Activated CD8-positive, alpha-beta memory T cell treated with anti-CD3 and anti-CD28 coated beads, Interleukin-2, amount 50 U/mL, for 48 hours (primary cell): ENCODE data around the gene DOK5.

Experiments
- DNase-seq: peaks from one replicate; pipeline ENCODE4 v3.0.0-alpha.2; 2020

DOK5 gene

GRCh38 chr20:54620611-54621010, 145.2 kb downstream of the DOK5 start:
- DNase-seq: no peak

DNA sequence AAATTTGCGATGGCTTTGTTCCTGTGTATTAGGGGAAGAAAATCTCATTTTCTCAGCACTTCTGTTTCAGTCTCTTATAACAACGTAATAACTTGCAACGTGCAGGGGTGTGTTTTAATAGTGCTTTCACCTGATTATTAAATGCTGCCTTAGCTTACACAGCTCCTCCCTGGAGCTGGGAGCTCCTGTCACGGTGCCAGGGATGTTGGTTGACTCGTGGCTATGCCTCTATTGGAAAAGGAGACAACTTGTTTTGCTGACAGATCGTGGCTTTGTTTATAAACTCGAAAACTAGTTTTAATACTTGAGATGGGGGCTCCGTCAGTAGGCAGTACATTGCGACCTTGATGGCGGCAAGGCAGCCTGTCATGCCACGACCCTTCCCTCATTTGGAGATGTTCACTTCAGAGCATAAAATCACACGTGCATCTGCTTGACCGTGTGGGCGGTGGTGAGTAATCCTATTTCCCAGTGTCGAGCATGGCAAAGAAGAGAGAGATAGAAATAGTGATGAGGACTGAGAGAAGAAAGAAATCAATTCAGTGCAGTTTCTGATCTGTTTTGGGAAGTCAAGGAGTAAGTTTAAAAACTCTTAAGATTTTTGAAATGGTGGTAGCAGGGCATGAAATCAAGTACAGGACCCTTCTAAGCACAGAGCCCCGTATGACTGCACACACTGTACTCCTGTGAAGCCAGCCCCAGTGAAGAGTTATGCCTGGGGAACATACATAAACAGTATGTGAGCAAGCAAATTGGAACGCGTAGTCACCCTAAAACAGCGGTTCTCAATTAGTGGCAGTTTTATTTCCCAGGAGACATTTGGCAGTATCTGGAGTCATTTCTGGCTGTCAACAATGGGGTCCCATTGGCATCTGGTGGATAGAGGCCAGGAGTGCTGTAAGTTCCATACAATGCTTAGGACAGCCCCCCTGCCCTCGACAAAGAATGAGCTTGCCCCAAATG, 147.2 kb downstream of the DOK5 start:
- no peak for DNase-seq

GRCh38 chr20:54623991-54624569, 148.7 kb downstream of the DOK5 start:
- no peak for DNase-seq

DNA sequence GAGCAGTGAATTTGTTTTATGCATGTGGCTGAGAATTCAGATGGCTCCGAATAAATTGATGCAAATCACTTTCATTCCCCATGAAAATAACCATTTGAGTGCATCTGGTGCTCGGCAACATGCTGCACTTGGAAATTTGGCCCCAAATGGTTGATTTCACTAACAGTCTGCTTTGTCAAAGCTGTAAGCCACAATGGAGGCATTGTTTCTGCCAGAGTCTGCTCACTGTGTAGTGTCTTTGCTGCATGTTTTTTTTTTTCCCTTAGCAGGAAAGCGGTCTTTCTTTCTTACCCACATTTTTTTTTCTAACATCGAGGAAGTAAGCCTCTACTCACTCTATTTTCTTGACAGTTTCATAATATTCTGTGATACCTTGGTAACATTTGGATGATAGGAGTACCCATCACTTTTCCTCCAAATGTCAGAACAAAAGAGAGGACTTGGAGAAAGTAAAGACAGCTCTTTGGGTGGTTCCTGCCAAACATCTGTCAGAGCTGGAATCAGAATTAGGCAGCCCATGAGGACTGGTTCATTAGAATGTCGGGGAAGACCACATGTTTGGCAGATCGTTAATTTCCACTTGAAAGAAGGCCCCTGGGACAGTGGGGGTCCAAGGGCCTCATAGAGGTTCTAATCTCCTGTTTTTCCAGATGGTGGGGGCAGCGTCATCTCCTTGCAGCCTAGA, 149.5 kb downstream of the DOK5 start:
- no peak for DNase-seq

- DNase-seq: no peak
These were observed 150.1 kb downstream of the DOK5 start for GRCh38 chr20:54625497-54625896.

DNA sequence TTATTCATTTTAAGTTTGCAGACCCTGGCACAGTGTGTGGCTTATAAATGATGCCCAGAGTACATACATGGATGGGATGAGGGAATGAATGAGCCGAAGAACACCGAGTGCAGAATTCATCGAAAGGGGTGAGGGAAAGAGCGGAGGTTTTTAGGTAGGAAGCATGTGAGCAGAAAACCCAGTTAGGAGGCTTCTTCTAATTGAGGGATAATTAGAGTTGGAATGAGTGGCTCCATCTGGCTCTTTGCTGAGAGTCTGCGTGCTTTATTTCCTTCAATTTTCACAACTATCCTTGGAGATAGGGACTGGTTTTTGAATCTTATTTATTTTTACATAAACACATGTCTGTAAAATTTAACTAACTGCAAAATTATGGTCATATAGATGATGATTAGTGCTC, 150.7 kb downstream of the DOK5 start:
- DNase-seq: no peak

DNA sequence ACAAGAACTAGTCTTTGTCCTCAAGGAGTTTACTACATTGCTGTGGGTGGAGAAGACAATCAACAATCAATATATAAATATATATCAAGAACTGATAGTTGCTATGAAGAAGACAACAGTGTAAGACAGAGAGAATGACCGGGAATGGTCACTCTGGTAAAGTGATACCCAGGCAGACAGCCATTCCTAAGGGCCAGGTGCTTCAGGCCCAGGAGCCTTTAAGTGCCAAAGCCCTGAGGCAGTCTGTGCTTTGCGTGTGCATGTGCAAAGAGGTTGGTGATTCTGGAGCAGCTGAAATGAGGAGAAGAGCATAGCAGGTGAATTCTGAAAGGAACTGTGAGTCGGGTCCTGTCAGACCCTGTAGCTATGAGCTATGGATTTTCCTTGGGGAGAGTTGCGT, 154.2 kb downstream of the DOK5 start:
- DNase-seq: no peak

DNA sequence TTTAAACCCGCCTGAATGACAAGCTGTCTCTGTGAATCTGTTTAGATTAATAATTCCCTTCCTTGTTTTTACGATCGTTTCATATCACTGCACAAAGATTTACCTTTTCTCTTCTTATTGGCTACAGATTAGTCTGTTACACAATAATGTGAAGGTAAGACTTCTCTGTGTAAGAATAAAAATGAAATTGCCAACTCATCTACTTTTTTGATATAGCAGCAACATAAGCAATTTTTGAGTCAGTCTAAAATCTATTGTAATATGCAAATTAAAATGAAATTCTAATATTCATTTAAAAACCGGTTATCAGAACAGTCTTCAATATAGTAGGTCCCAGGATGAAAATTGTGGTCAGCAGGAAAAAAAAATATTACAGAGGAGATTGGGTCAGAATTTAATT, 155.2 kb downstream of the DOK5 start:
- DNase-seq: no peak

DNA sequence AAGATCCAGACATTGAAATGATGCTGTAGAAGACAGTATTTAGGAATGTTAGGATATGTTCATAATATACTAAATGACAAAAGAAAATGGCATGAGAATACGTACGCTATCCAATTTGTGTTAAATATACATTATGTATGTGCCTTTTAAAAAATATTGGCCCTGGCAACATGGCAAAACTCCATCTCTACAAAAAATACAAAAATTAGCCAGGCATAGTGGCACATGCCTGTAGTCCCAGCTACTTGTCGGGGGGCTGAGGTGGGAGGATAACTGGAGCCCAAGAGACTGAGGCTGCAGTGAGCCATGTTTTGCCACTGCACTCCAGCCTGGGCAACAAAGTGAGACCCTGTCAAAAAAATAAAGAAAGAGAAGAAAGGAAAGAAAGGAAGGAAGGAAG, 155.7 kb downstream of the DOK5 start:
- DNase-seq: no peak

DNA sequence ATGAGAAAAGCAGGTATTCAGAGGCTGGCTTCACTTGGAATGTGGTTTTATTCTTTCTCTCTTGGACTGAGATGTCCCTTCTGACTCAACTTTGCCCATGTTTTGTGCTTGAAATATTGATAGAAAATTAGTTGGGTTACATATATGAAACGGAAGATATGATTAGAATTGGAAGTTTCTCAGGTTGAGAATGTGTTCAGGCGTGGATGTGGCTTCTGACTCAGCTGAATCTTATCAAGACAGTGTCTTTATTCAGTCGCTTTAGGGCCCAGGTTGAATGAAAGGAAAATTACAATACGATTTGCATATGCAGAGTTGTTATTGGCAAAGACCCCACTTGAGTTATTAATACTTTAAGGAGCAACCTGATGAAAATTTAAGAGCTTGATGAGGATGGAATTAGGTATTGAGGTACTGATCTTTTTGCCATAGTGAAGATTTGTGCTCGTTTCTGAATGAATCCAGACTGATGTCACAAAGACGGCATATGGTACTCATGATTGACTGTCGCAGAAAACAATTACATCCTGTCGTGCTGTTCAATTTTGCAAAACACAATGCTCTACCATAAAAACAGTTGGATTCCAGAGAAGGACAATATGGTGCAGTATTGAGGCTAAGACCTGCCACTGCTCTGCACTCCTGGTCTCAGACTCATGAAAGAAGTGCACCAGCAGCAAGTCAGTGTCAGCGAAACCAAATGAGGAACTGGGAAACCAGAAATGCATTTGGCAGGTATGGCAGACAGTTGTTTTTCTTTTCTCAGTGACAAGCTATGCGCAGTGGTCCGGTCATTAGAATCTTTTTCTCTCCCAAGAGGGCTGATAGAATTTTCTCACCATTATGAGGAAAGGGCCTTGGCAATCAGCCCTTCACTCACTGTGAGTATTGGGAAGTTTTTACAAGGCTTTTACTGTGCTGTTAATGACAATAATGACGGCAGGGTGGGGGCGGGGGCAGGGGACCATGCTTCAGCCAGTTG, 158.3 kb downstream of the DOK5 start:
- no peak for DNase-seq

DNA sequence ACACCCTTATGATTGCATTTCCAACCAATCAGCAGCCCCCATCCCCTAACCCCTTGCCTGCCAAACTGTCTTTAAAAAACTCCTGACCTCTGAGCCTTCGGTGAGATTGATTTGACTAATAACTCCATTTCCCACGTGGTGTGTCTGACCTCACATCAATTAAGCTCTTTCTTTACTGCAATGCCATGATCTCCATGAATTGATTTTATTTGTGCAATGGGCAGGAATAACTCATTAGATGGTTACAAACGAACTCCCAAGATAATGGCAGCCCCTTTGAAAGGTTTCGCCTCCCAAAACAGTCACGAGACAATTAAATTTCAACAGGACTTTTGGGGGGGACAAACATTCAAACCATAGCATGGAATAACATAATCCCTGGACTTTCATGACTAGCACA, 161.2 kb downstream of the DOK5 start:
- DNase-seq: no peak

- no peak for DNase-seq
These were observed 164.5 kb downstream of the DOK5 start for GRCh38 chr20:54639941-54640340.

DNA sequence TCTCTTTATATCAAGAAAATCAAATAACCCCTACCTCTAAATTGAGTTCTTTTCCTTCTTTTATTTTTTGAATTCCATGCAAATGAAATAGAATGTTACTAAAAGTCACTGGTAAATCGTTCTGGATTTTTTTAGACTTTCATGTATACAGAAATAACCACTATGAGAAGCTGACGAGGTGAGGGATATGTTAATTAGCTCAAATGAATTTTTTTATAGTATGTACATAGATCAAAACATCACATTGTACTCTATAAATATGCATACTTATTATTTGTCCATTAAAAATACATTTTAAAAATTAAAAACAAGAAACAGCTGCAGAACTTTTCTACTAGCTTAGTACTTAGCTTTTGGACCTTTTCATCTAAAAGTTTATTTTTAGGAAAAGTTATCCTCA, 165.4 kb downstream of the DOK5 start:
- no peak for DNase-seq

DNA sequence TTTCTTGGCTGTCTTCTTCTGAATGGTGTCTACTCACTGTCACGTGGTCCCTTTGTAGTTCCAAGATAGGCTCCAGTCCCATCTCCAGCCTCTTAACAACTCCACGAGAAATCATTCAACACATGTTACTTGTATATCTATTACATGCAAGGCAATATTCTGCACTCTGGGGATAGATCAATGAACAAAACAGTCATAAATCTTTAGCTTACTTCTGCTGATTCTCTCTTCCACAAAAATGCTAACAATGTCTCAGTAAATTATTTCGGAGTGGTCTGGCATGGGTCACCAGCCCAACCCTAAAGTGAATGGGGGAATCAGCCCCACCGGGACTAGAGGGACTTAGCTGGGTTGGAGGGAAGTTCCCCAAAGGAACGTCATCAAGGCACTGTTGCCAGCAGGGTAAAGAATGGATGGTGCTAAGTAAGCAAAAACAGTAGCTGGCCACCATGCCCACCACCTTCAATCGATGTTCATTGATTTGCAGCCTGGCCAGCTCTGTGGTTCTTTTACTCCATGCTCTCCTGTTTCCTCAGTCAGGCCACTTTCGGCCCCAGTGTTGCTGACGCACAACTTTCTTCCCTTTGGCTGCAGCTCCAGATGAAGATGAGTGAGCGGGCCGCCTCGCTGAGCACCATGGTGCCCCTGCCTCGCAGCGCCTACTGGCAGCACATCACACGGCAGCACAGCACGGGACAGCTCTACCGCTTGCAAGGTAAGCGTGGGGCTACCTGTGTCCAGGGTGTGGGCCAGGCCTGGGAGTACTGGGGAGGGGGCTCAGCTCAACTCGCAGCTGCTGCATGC, 167.7 kb downstream of the DOK5 start:
- no peak for DNase-seq

DNA sequence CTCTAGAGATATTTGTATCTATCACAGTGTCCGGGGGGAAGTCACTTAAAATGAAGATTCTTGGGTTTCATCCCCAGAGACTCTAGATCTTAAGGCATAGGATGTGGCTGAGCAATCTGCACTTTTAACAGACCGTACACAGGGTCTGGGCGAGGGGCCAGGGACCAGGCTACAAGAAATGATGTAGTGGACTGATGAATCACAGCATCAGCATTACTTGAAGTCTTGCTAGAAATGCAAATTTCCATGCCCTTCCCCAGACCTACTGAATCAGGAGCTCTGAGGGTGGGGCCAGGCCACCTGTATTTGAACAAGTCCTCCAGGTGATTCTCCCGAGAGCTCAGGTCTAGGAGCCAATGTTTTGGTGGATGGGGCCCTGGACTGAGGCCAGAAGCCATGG, 168.4 kb downstream of the DOK5 start:
- no peak for DNase-seq

GRCh38 chr20:54645445-54646155, 170.2 kb downstream of the DOK5 start:
- no peak for DNase-seq

- no peak for DNase-seq
These were observed 170.7 kb downstream of the DOK5 start for GRCh38 chr20:54646156-54646517.

- no peak for DNase-seq
These were observed 173.2 kb downstream of the DOK5 start for GRCh38 chr20:54648421-54649142.

DNA sequence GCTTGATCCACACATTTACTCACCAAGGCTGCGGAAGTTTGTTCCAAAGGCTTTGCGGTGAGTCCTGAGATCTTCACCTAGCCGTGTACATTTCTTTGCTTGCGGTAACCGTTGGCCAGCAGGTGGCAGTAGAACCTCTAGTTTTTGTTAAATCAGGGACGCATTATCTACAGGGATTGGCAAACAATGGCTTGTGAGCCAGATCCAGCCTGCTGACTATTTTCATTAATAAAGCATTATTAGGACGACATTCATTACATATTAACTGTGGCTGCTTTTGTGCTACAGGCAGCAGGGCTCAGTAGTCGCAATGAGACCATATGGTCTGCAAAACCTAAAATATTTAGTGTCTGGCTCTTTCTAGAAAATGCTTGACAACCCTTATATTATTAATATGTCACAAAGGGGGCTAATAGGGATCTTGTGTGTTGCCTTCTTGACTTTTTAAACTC, 174.1 kb downstream of the DOK5 start:
- peak; percentile 85 for DNase-seq

DNA sequence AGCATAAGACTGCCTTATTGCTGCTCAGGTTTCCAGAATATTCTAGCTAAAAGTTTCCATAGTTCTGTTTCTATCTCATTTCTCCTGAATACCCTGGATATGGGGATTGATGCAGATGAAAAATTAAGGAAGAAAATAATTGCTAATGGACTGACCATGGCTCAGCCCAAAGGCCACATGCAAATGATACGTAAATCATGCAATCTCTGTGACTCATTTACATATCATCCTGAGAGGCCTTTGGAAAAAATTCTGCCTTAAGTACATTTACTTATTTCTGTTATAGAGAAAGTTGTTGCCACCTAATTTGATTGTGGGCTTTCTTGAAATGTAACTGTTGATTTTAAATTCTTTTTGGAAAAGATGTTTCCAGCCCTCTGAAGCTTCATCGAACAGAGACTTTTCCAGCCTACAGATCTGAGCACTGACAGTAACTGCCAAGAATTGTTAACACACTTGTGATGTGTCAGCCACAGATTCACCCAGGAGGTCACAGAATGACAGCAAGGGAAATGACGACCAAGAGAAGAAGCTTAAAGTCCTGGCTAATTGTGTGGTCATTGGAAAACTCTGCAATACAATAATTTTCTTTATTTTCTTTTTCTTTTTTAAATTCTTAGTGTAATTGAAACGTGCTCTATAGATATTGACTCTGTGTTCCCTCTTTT, 174.8 kb downstream of the DOK5 start:
- DNase-seq: no peak
